Stimulated activated CD8-positive, alpha-beta memory T cell treated with anti-CD3 and anti-CD28 coated beads, Interleukin-7, amount 100 ng/mL, for 1 hour (primary cell): ENCODE measurements around the gene PCGF3.
A peak's percentile ranks its signal among the peaks of the same experiment; 100 is the strongest.

Source experiments
- DNase-seq, 2 donors: peaks; one replicate each; pipeline ENCODE4 v3.0.0-alpha.2; 2020; ENCODE audit warnings: low read depth in 2 of 2

Gene PCGF3

DNA sequence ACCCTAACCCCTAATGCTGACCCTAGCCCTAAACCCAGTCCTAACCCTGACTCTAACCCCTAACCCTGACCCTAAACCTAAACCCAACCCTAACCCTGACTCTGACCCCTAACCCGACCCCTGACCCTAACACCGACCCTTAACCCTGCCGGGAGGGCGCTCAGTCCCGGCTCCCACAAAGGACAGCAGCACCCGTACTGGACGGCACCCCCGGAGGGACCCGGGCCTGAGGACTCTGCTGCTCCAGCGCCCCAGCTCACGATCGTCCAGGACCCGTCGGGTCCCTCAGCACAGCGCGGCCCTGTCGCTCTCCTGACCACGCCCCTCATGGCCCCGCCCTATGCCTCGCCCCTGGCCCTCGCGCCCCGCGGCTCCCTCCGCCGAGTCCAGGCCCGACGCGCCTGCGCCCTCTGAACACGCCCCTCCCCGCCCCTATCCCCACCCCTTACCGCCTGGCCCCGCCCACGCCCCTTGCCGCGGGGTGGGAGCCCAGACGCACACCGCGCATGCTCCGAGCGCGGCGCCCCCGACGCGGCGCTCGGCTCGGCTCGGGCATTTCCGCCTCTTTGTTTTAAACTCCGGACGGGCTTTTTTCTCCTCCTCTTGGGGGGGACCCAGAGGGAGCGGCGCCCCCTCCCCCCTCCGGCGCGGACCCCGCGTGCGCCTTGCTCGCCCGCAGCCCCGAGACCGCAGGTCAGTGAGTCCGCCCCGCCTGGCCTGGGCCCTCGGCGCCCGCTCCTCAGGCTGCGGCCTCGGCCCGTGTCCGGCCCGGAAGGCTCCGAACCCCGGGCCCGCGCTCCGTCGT, at the start of gene PCGF3:
Gene PCGF3, plus strand, starts transcription at position 555 of the 805 bp plus-strand sequence. CDS start 27,849 bp downstream, outside the sequence.
- peak; percentile 92 to 96 for DNase-seq

- no peak for DNase-seq
Measured at GRCh38 chr4:656436-657337, 48.9 kb upstream of the PCGF3 start.

DNA sequence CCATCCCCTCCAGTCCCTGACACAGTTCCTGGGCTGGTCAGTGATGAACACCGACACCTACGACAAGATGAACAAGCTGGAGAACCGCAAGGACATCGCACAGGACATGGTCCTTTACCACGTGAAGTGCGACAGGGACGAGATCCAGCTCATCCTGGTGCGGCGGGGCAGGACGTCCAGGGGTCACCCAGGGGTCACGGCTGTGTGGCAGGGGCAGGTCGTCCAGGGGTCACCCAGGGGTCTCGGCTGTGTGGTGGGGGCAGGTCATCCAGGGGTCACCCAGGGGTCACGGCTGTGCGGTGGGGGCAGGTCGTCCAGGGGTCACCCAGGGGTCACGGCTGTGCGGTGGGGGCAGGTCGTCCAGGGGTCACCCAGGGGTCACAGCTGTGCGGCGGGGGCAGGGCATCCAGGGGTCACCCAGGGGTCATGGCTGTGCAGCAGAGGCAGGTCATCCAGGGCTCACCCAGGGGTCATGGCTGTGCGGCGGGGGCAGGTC, 48.2 kb upstream of the PCGF3 start:
- no peak for DNase-seq

DNA sequence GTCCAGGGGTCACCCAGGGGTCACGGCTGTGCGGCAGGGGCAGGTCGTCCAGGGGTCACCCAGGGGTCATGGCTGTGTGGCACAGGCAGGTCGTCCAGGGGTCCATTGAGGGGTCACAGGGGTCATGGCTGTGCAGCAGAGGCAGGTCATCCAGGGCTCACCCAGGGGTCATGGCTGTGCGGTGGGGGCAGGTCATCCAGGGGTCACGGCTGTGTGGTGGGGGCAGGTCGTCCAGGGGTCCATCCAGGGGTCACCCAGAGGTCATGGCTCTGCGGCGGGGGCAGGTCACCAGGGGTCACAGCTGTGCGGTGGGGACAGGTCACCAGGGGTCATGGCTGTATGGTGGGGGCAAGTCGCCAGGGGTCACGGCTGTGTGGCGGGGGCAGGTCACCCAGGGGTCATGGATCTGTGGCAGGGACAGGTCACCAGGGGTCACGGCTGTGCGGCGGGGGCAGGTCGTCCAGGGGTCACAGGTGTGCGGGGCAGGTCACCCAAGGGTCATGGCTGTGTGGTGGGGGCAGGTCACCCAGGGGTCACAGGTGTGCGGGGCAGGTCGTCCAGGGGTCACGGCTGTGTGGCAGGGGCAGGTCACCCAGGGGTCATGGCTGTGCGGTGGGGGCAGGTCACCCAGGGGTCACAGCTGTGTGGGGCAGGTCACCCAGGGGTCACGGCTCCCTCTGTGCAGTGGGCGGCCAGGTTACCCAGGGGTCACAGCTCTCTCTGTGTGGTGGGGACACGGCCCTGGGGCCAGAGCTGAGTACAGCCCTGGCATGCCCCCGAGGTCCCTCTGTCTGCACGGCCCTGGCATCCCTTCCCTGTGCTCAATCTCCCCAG, 47.6 kb upstream of the PCGF3 start:
- no peak for DNase-seq

- no peak for DNase-seq
Measured at GRCh38 chr4:658681-659667, 46.7 kb upstream of the PCGF3 start.

- no peak for DNase-seq
Measured at GRCh38 chr4:659851-660250, 45.8 kb upstream of the PCGF3 start.

DNA sequence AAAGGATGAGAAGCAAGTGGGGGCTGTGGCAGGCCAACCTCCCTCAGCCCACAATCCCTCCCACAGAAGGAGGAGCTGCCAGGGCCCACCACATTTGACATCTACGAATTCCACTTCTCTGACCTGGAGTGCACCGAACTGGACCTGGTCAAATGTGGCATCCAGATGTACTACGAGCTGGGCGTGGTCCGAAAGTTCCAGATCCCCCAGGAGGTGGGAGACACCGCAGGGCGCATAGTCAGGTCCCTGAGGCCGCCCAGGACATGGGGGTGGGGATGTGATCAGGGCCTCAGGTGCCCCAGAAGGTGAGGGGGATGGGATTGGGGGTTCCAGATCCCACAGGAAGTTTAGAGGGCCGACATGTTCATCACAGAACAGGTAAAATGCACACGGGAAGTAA, 45.2 kb upstream of the PCGF3 start:
- DNase-seq, result no peak

GRCh38 chr4:661231-661630, 44.4 kb upstream of the PCGF3 start:
- DNase-seq, result no peak

GRCh38 chr4:661881-662761, 43.5 kb upstream of the PCGF3 start:
- DNase-seq, result no peak

GRCh38 chr4:663046-663437, 42.6 kb upstream of the PCGF3 start:
- no peak for DNase-seq

DNA sequence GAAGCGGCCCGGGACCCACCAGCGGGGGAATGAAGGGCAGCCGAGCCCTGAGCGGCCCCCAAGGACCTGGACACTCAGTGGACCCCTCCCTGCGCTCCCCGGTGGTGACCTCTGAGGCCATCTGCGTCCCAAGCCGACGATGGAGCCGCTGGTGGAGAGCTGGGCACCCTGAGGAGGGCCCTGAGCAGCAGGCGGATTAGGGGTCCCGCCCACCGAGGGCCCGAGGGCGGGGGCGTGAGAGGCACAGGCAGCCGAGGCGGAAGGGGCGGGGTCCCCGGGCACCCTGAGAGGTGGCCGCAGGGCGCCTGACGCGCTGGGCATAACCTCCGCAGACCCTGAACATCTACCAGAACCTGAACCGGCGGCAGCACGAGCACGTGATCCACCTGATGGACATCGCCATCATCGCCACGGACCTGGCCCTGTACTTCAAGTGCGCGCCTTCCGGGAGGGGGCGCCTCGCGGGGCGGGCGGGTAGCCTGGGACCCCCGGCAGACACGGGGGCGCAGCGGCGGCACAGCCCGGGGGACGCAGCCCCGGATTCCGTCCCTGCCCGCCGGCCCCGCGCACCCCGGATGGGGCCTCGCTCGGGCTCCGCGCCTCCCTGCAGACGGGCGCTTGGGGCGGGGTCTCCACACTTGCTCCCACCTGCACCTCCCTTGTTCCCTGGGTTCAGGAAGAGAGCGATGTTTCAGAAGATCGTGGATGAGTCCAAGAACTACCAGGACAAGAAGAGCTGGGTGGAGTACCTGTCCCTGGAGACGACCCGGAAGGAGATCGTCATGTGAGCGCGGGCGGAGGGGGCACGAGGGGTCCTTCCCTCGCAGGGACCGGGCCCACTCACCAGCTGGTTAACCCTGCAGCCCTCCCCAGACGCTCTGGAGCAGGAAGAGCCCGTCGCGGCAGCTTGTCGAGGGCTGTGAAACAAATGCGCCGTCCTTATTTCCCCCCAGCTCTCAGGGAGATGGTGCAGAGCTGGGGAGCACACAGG, 41.9 kb upstream of the PCGF3 start:
- peak; percentile 55 to 60 for DNase-seq

GRCh38 chr4:664713-665231, 40.9 kb upstream of the PCGF3 start:
- no peak for DNase-seq

DNA sequence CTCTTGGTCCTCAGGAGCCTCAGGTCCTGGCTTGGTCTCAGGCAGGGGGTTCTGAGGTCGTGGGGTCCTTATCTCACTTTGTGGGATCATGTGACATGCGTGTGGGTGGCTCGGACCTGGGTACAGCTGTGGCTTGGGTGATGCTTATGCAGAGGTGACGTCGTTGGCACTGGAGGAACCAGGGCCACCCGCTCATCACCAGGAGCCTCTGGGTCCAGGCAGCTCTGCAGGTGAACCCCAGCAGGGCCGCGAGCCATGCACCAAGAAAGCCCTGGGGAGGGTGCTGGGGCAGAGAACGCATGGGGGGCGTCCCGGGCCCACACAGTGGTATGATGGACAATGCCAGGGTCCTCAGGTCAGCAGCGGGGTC, 40.3 kb upstream of the PCGF3 start:
- no peak for DNase-seq

- DNase-seq, result no peak
Measured at GRCh38 chr4:665751-666435, 39.7 kb upstream of the PCGF3 start.

DNA sequence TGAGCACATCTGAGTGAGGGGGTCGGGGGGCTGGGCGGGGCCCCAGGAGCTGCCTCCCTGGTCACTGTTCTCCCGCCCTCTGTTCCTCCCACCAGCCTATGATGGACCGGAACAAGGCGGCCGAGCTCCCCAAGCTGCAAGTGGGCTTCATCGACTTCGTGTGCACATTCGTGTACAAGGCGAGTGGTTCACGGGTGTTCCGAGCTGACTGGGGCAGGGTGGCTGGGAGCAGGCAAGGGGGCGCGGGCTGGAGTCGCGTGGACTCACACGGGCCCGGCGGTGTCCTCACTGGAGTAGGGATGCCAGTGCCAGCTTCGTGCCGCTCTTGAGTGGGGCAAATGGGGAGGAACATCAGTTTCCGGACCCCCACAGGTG, 39.2 kb upstream of the PCGF3 start:
- no peak for DNase-seq

DNA sequence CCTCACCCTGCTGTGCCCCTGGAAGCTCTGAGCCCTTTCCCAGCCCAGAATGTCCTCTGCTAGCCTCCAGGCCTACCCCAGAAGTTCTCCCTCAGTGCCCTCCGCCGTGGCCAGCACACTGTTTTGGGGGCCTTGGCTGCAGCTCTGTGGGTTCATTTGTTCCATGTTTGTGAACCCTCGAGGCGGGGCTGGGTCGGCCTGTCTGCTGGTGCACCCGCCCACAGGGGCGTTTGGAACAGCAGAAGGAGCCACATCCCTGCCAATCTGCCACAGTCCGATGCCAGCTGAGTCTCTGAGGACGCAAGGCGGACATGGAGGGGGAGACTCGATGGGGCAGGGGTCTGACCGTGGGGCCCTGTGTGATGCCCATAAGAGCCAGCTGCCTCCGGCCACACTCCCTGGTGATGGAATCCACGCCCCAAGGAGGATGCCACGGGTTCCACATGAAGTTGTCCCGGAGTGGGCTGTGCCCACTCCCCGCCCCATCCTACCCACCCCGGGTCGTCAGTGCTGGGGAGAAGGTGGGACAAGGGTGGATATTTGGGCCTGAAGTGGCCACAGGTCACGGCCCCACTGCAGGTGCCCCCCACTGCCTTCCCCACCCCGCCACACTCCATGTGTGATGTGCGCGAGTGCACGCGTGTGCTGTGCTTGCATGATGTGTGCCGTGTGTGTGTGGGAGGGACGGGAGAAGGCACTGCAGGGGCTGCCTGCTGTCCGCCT, 38.6 kb upstream of the PCGF3 start:
- DNase-seq, result no peak

DNA sequence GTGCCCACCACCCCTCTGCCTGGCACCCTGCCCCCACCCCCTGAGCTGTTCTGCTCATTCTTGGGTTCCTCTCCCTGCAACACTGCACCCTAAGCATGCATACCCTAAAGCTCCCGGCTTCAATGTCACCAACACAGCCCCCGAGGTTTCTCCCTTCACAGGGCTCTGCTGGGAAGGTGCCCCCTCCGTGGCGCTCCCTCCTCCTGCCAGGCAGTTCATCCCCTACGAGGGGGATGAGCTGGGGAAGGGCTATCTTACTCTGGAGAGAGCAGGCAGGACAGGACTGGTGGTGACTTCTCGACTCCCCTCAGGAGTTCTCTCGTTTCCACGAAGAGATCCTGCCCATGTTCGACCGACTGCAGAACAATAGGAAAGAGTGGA, 38.1 kb upstream of the PCGF3 start:
- no peak for DNase-seq
